Measurements from ENCODE around the gene AMBRA1. TPM values are rescaled to one million over a fixed set of nuclear protein-coding genes. Genes with fewer than 3 reads are reported as not detected.

The AMBRA1 gene
- polyA plus RNA-seq, 1 experiment, result 12.8 TPM

DNA sequence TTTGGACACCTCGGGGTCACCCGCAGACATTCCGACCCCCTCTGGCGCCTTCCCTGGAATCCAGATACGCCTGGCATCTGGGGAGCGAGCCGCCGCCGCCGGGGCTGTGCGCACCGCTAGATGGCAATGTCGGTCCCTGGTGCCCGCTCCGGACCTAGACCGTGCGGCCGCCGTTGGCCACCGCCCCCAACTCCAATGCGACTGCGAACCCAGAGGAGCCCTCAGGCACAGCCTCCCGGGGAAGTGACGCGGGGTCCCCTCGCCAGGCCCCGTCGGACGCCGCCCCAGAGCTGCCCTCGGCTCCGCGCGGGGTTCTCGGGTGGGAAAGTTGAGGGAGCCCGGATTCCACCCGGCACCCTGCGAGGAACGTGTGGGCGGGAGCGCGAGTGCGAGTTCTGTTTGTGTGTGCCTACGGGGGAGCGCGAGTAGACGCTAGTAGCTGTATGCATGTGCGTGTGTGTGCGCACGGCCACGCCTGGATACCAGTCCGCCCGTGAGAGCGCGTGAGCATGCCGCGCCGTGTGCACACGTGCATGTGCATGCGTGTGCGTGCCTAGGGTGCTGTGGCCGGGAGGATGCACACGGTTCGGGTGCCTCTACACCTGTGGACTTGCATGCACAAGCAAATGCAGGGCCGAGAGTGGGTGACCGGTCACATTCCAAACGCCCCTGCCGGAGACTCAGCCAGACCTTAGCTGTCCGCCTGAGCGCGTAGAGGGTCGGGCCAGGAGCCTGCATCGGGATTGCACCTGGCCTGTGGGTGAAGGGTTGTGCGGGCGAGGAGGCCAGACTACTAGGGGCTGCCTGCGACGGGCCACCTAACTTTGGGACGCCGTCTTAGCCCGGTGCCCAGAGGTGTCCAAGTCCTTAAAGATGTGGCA lies 204.1 kb downstream of the AMBRA1 start:
- TF ChIP-seq, protein P1, sequence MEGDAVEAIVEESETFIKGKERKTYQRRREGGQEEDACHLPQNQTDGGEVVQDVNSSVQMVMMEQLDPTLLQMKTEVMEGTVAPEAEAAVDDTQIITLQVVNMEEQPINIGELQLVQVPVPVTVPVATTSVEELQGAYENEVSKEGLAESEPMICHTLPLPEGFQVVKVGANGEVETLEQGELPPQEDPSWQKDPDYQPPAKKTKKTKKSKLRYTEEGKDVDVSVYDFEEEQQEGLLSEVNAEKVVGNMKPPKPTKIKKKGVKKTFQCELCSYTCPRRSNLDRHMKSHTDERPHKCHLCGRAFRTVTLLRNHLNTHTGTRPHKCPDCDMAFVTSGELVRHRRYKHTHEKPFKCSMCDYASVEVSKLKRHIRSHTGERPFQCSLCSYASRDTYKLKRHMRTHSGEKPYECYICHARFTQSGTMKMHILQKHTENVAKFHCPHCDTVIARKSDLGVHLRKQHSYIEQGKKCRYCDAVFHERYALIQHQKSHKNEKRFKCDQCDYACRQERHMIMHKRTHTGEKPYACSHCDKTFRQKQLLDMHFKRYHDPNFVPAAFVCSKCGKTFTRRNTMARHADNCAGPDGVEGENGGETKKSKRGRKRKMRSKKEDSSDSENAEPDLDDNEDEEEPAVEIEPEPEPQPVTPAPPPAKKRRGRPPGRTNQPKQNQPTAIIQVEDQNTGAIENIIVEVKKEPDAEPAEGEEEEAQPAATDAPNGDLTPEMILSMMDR (IDR thresholded peaks at IDR 0.05; ENCODE audit: insufficient read depth, low read depth, low read length), result peak; percentile 93
- POLR2A ChIA-PET, result no interaction called here
- DNase-seq (ENCODE audit: low read depth), result no peak
- H3K27me3 ChIP-seq (ENCODE audit: control insufficient read depth, insufficient read depth, low read length), result peaks cover 20% of the 10 kb centered on the region
- no peaks in the 10 kb centered on the region for H3K36me3 ChIP-seq (ENCODE audit: control insufficient read depth, insufficient read depth, low read length)
- CTCF ChIA-PET, result interaction anchor here (0.6 to 7.2 kb wide), 33 partner anchors 9 to 229 kb away, joined by 3 to 81 read pairs (median 4); partner anchors contain the start of gene ATG13
- H3K4me3 ChIP-seq (ENCODE audit: low read depth, low read length), result peak overlapping the region; percentile 51

DNA sequence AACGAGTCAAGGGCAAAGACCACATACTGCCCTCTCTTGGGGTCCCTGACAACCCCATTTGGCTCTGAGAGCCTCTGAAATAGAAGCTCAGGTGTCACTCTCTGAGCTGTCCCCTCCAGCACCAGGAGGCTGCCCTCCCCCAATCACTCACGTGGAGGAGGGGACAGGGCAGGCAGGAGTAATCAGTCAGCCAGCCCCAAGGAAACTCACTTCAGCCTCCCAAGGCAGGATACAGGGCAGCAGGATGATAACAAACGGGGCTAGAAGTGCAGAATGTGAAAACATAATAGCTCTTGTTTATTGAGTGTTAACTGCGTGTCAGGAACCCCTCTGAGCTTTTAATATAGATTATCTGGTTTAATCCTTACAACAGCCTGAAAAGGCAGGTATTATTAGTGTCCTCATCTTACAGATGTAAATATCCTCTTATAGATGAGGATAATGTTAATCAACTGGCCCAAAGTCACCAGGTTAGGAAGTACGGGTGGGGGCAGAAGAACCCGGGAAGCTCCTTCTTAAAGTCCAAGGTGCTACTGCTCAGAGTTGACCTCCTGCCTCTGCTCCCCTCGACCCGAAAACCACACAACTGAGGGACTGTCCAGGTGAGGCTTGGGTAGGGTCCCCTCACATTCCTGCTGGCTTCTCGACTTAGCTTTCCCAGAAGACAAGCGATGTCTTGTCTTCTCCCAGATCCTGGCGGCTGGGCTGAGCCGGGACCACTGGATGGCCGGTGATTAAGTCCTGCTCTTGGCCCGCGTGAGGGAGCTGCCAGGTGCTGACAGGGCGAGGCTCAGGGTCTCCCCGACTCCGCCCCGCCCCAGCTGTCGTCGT lies 205.0 kb downstream of the AMBRA1 start:
- peaks cover 20% of the 10 kb centered on the region for H3K27me3 ChIP-seq (ENCODE audit: control insufficient read depth, insufficient read depth, low read length)
- DNase-seq (ENCODE audit: low read depth), result no peak
- CTCF ChIA-PET, result interaction anchor here (0.7 to 7.2 kb wide), 30 partner anchors 9 to 420 kb away, joined by 3 to 81 read pairs (median 4); partner anchors contain the start of gene ATG13
- TF ChIP-seq, protein P1 (IDR thresholded peaks at IDR 0.05; ENCODE audit: insufficient read depth, low read depth, low read length), result no peak
- H3K4me3 ChIP-seq (ENCODE audit: low read depth, low read length), result no peak overlapping the region
- H3K36me3 ChIP-seq (ENCODE audit: control insufficient read depth, insufficient read depth, low read length), result no peaks in the 10 kb centered on the region
- POLR2A ChIA-PET, result no interaction called here

DNA sequence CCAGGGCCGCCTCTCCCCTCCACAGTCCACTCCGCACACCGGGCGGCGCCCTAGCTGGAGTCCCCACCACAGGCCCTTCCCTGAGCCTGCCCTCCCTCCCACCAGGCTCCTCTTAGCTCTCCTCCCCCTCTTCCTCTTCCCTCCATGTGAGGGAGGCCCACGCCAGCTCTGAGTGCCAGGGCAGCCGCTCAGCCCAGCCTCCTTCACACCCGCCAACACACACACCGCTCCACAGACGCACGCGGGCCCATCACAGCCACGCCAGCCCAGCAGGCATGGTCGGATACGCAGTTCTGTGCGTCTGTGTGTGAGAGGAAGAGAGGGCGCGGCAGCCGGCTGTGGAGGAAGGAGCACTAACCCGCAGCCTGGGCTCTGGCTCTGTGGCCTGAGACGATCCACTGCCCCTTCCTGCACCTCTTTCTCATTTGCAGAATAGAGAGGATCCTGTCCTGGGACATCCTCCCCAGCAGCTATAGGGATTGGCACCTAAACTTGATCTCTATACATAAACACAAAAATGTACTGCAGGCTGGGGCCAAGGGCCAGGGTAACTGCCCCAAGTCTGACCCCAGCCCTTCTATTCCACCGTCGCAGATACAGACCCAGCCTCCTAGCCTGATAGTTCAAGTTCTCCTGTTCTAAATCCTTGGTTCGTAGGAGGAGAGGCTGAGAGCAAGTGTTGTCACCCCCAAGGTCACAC lies 205.8 kb downstream of the AMBRA1 start:
- CTCF ChIA-PET, result interaction anchor here (0.9 to 7.2 kb wide), 20 partner anchors 8 to 421 kb away, joined by 3 to 81 read pairs (median 4); partner anchors contain the start of gene ATG13
- Histone ChIP-seq H3K4me3 (ENCODE audit: low read depth, low read length) (no peak overlapping the region), H3K36me3 (ENCODE audit: control insufficient read depth, insufficient read depth, low read length) (no peaks in the 10 kb centered on the region), H3K27me3 (ENCODE audit: control insufficient read depth, insufficient read depth, low read length) (peaks cover 20% of the 10 kb centered on the region)
- DNase-seq (ENCODE audit: low read depth), result no peak
- TF ChIP-seq, protein P1 (IDR thresholded peaks at IDR 0.05; ENCODE audit: insufficient read depth, low read depth, low read length), result no peak
- POLR2A ChIA-PET, result no interaction called here

DNA sequence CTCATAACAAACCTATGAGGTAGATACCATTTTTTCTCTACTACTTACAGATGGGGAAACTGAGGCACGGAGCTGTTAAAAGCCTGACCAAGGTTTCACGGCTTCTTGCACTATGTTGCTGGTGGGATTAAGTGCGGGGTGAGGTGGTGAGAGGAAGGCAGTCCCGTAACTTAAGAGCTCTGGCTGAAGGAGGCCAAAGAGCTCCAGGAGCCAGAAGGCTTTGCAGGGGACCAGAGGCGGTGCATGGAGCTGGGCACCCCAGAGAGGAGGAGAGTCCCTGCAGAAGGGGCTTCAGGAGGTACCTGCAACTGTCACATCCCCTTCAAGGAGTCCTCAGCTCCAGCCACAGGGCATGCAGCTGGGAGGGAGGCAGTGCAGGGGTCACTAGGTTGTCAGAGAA lies 206.4 kb downstream of the AMBRA1 start:
- H3K4me3 ChIP-seq (ENCODE audit: low read depth, low read length), result no peak overlapping the region
- POLR2A ChIA-PET, result no interaction called here
- TF ChIP-seq, protein P1 (IDR thresholded peaks at IDR 0.05; ENCODE audit: insufficient read depth, low read depth, low read length), result no peak
- H3K27me3 ChIP-seq (ENCODE audit: control insufficient read depth, insufficient read depth, low read length), result peaks cover 20% of the 10 kb centered on the region
- CTCF ChIA-PET, result interaction anchor here (0.7 to 7.2 kb wide), 5 partner anchors 67 to 154 kb away, joined by 3 to 81 read pairs (median 20); no protein-coding TSS in a partner anchor
- H3K36me3 ChIP-seq (ENCODE audit: control insufficient read depth, insufficient read depth, low read length), result no peaks in the 10 kb centered on the region
- DNase-seq (ENCODE audit: low read depth), result no peak

Measured in BJ (cell line).